GM23338 (cell line): Measurements from ENCODE around the gene PEDS1. TPM values are rescaled to one million over a fixed set of nuclear protein-coding genes. Genes with fewer than 3 reads are reported as not detected.

Experiments used
- ATAC-seq: fragments of 200-7000 bp; cut with Tn5 transposase; 3 replicates; pipeline ENCODE4 v1.9.1; 2020
- DNase-seq: peaks from one replicate; pipeline ENCODE4 v3.0.0-alpha.2; 2015; ENCODE audit warnings: low spot score
- H2AFZ ChIP-seq: fragments of 200-600 bp; sonication (generic); 2 replicates; pipeline ENCODE4 v1.8.0; 2016; ENCODE audit warnings: antibody characterized with exemption, mild to moderate bottlenecking, moderate library complexity
- H3F3A ChIP-seq: fragments of 200-600 bp; sonication (generic); replicated peaks from 2 replicates; pipeline ENCODE4 v1.8.0; 2017; ENCODE audit warnings: antibody characterized with exemption, mixed run types, low read depth
- H3K27ac ChIP-seq: fragments of 200-600 bp; sonication (generic); 2 replicates; pipeline ENCODE4 v1.6.1; 2016; ENCODE audit warnings: low read depth
- H3K27me3 ChIP-seq: fragments of 200-600 bp; sonication (generic); 2 replicates; pipeline ENCODE4 v1.8.0; 2016; ENCODE audit warnings: mild to moderate bottlenecking, mixed run types, moderate library complexity; ENCODE audit not compliant: insufficient read depth
- H3K36me3 ChIP-seq: fragments of 200-600 bp; sonication (generic); 2 replicates; pipeline ENCODE4 v1.8.0; 2016; ENCODE audit warnings: mild to moderate bottlenecking; ENCODE audit not compliant: insufficient read depth
- H3K4me1 ChIP-seq: fragments of 200-600 bp; sonication (generic); 2 replicates; pipeline ENCODE4 v1.8.0; 2016; ENCODE audit warnings: mild to moderate bottlenecking, moderate library complexity; ENCODE audit not compliant: insufficient read depth
- H3K4me2 ChIP-seq: fragments of 200-600 bp; sonication (generic); 2 replicates; pipeline ENCODE4 v1.7.1; 2017; ENCODE audit warnings: mixed run types
- H3K4me3 ChIP-seq: fragments of 200-600 bp; sonication (generic); 2 replicates; pipeline ENCODE4 v1.6.1; 2016; ENCODE audit warnings: mixed run types
- H3K79me2 ChIP-seq: fragments of 200-600 bp; sonication (generic); replicated peaks from 2 replicates; pipeline ENCODE4 v1.8.0; 2017; ENCODE audit warnings: mild to moderate bottlenecking; ENCODE audit not compliant: insufficient read depth
- H3K9me2 ChIP-seq: fragments of 200-600 bp; sonication (generic); 2 replicates; pipeline ENCODE4 v1.8.0; 2017; ENCODE audit not compliant: insufficient read depth
- H4K20me1 ChIP-seq: fragments of 200-600 bp; sonication (generic); replicated peaks from 2 replicates; pipeline ENCODE4 v1.8.0; 2017; ENCODE audit warnings: mild to moderate bottlenecking; ENCODE audit not compliant: insufficient read depth
- H3K27ac Mint-ChIP-seq: 2 replicates; pipeline ENCODE4 v1.8.0; 2020; ENCODE audit warnings: inconsistent platforms, mild to moderate bottlenecking, moderate library complexity, mixed read lengths
- H3K27me3 Mint-ChIP-seq: 3 replicates; pipeline ENCODE4 v1.8.0; 2022; ENCODE audit warnings: low read depth, mild to moderate bottlenecking, moderate library complexity, mixed read lengths, inconsistent platforms; ENCODE audit not compliant: insufficient read depth, poor library complexity
- H3K36me3 Mint-ChIP-seq: 3 replicates; pipeline ENCODE4 v1.8.0; 2021; ENCODE audit warnings: low read depth, mild to moderate bottlenecking, inconsistent platforms, moderate library complexity, mixed read lengths
- H3K4me1 Mint-ChIP-seq: 3 replicates; pipeline ENCODE4 v1.8.0; 2020; ENCODE audit warnings: mild to moderate bottlenecking, inconsistent platforms, mixed read lengths
- H3K4me3 Mint-ChIP-seq: 3 replicates; pipeline ENCODE4 v1.8.0; 2021; ENCODE audit warnings: moderate library complexity, mild to moderate bottlenecking, inconsistent platforms, mixed read lengths
- H3K9me3 Mint-ChIP-seq: 3 replicates; pipeline ENCODE4 v1.8.0; 2020; ENCODE audit warnings: moderate library complexity, mild to moderate bottlenecking, inconsistent platforms, mixed read lengths
- CREB1 ChIP-seq: fragments of 250-450 bp; sonication (Bioruptor Pico); IDR thresholded peaks from 2 replicates; pipeline ENCODE4 v1.5.0; 2020; ENCODE audit warnings: low read depth, mild to moderate bottlenecking, moderate library complexity
- ETS1 ChIP-seq: IDR thresholded peaks from 2 replicates; pipeline ENCODE4 v1.6.1; 2016; ENCODE audit warnings: antibody characterized with exemption
- EZH2 ChIP-seq: fragments of 200-600 bp; sonication (generic); IDR thresholded peaks from one replicate; pipeline ENCODE4 v1.8.0; 2017; ENCODE audit warnings: antibody characterized with exemption, mild to moderate bottlenecking, low read depth; ENCODE audit not compliant: unreplicated experiment
- JUNB ChIP-seq: IDR thresholded peaks from one replicate; pipeline ENCODE4 v1.6.1; 2016; ENCODE audit warnings: antibody characterized with exemption; ENCODE audit not compliant: unreplicated experiment
- NANOG ChIP-seq: IDR thresholded peaks from 2 replicates; pipeline ENCODE4 v1.6.1; 2016; ENCODE audit warnings: antibody characterized with exemption, borderline replicate concordance
- POLR2AphosphoS5 ChIP-seq: IDR thresholded peaks from 2 replicates; pipeline ENCODE4 v1.6.1; 2016; ENCODE audit warnings: antibody characterized with exemption, low read depth
- REST ChIP-seq: IDR thresholded peaks from one replicate; pipeline ENCODE4 v1.6.1; 2018; ENCODE audit warnings: antibody characterized with exemption; ENCODE audit not compliant: unreplicated experiment
- ZNF114 ChIP-seq: fragments of 250-450 bp; sonication (Bioruptor Pico); IDR thresholded peaks from 2 replicates; pipeline ENCODE4 v1.5.0; 2020; ENCODE audit warnings: mild to moderate bottlenecking, moderate library complexity
- polyA plus RNA-seq: library from polyadenylated mRNA; unstranded; fragments of >200 nt; fragmentation: Nextera tagmentation; extraction: Ambion mirVana; gene quantifications from 2 replicates; pipeline ENCODE4 v1.2.1, GENCODE V29; 2016
- total RNA-seq: library from RNA; depleted of rRNA; stranded (reverse); fragments of >200 nt; shearing (Covaris generic); gene quantifications from 2 replicates; pipeline ENCODE4 v1.2.3, GENCODE V29; 2014

Gene PEDS1
- total and polyA plus RNA-seq, 2 experiments from 2014 or later = 34.5 to 43.6 TPM

GRCh38 chr20:50165684-50166554, 12.4 kb upstream of the PEDS1 start:
- no peaks in the 10 kb centered on the region for H4K20me1 ChIP-seq
- no peaks in the 10 kb centered on the region for H3K9me2 ChIP-seq
- H3K27me3 ChIP-seq = no peaks in the 10 kb centered on the region
- Mint-ChIP-seq H3K4me1 (peaks cover 28% of the 10 kb centered on the region), H3K27me3 (peaks cover 16% of the 10 kb centered on the region), H3K36me3 (no peaks in the 10 kb centered on the region), H3K27ac (peak overlapping the region; percentile 98), H3K9me3 (peaks cover 4% of the 10 kb centered on the region; the same call in 2 of the 3 replicates), H3K4me3 (peak overlapping the region; percentile 72)
- no peaks in the 10 kb centered on the region; the same call in 1 of the 2 replicates for H3K36me3 ChIP-seq
- H2AFZ ChIP-seq = peak overlapping the region; percentile 85
- peak; percentile 46; the same call in 1 of the 2 replicates for TF ChIP-seq POLR2AphosphoS5
- peak; percentile 81 for TF ChIP-seq CREB1 (CRISPR knock-in tag)
- 0 out of 2 replicates have a peak, but pooled peaks have one; percentile 25 for TF ChIP-seq ETS1
- TF ChIP-seq JUNB = no peak
- TF ChIP-seq EZH2 = no peak
- no peak for TF ChIP-seq ZNF114 (CRISPR knock-in tag)
- no peak for TF ChIP-seq NANOG
- TF ChIP-seq REST = no peak
- peak overlapping the region; percentile 49 for H3K4me3 ChIP-seq
- DNase-seq (peak; percentile 97), ATAC-seq (peak; percentile 87)
- H3K27ac ChIP-seq = peak overlapping the region; percentile 92
- no peaks in the 10 kb centered on the region for H3K79me2 ChIP-seq
- peak overlapping the region; percentile 73 for H3K4me2 ChIP-seq
- H3F3A ChIP-seq = 0 out of 2 replicates have a peak, but pooled peaks cover 3% of the 10 kb centered on the region
- peaks cover 17% of the 10 kb centered on the region for H3K4me1 ChIP-seq
